HFF-Myc (cell line): ENCODE results near the gene MGA.
"Not testable (repeated sequence)": the region's sequence is repeated elsewhere in the genome, so short reads cannot be mapped to it uniquely, and the experiment has no call there.

Source experiments
- DNase-seq: peaks from one replicate; pipeline ENCODE4 v3.0.0-alpha.2; 2011; ENCODE audit warnings: low read depth; ENCODE audit errors: extremely low read depth
- H3K4me3 ChIP-seq: replicated peaks from 2 replicates; pipeline ENCODE4 v1.5.1; 2011; ENCODE audit warnings: low read depth, mild to moderate bottlenecking, control low read depth, low read length
- CTCF ChIP-seq: IDR thresholded peaks from 2 replicates; pipeline ENCODE4 v1.5.1; 2012; ENCODE audit warnings: mild to moderate bottlenecking, low read depth, low read length, control low read depth; ENCODE audit errors: missing control alignments

Gene MGA

GRCh38 chr15:41730543-41730942 is 70.3 kb downstream of the MGA start:
- no peak for TF ChIP-seq CTCF
- no peak overlapping the region for H3K4me3 ChIP-seq
- DNase-seq: no peak

GRCh38 chr15:41732483-41732882 is 72.3 kb downstream of the MGA start:
- no peak for TF ChIP-seq CTCF
- H3K4me3 ChIP-seq: no peak overlapping the region
- DNase-seq: no peak

GRCh38 chr15:41734079-41734478 is 73.9 kb downstream of the MGA start:
- H3K4me3 ChIP-seq: no peak overlapping the region
- no peak for TF ChIP-seq CTCF
- DNase-seq: no peak

GRCh38 chr15:41735046-41735445 is 74.8 kb downstream of the MGA start:
- no peak for DNase-seq
- H3K4me3 ChIP-seq: no peak overlapping the region
- no peak for TF ChIP-seq CTCF

GRCh38 chr15:41735492-41735891 is 75.3 kb downstream of the MGA start:
- not testable (repeated sequence) for DNase-seq, H3K4me3 ChIP-seq

GRCh38 chr15:41746802-41747201 is 86.6 kb downstream of the MGA start:
- H3K4me3 ChIP-seq: no peak overlapping the region
- TF ChIP-seq CTCF: no peak
- DNase-seq: no peak

GRCh38 chr15:41756198-41756597 is 96.0 kb downstream of the MGA start:
- no peak overlapping the region for H3K4me3 ChIP-seq
- no peak for TF ChIP-seq CTCF
- no peak for DNase-seq
